Measurements from ENCODE around the gene CNN2.

The CNN2 gene

DNA sequence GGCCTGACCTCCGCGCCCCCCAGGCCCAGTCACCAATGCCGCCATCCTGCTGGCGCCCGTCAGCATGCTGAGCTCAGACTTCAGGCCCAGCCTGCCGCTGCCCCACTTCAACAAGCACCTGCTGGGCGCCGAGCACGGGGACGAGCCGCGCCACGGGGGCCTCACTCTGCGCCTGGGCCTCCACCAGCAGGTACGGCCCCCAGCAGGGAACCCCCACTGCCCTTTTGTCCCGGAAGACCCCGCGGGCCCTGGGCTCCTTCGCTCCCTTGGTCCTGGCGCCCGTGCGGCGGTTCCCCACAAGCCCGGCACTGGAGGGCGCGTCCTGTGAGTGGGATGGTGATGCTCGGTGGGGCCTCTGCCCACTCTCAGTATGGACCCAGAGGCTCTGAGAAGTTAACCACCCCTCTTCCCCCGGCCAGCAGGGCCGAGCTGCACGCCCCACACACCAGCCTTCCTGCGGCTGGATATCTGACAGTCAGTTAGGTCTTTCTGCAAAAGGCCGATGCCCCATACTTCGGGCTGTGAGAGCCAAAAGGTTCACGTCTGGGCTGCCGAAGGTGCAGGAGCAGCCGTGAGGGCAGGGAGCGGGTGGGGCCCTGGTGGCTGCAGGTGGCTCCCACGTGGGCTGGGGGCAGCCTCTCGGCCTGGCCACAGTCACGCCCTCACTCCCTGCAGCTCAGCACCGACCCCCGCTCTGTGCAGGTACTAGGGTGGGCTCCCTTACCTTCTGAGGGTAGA lies 34.3 kb upstream of the CNN2 start:
- no peak for DNase-seq (ENCODE audit: low read depth)
- H3K4me3 ChIP-seq (ENCODE audit: low read length), result no peak overlapping the region
- TF ChIP-seq, protein P1, sequence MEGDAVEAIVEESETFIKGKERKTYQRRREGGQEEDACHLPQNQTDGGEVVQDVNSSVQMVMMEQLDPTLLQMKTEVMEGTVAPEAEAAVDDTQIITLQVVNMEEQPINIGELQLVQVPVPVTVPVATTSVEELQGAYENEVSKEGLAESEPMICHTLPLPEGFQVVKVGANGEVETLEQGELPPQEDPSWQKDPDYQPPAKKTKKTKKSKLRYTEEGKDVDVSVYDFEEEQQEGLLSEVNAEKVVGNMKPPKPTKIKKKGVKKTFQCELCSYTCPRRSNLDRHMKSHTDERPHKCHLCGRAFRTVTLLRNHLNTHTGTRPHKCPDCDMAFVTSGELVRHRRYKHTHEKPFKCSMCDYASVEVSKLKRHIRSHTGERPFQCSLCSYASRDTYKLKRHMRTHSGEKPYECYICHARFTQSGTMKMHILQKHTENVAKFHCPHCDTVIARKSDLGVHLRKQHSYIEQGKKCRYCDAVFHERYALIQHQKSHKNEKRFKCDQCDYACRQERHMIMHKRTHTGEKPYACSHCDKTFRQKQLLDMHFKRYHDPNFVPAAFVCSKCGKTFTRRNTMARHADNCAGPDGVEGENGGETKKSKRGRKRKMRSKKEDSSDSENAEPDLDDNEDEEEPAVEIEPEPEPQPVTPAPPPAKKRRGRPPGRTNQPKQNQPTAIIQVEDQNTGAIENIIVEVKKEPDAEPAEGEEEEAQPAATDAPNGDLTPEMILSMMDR (conservative IDR thresholded peaks at IDR 0.05; ENCODE audit: low read depth, low read length), result no peak

DNA sequence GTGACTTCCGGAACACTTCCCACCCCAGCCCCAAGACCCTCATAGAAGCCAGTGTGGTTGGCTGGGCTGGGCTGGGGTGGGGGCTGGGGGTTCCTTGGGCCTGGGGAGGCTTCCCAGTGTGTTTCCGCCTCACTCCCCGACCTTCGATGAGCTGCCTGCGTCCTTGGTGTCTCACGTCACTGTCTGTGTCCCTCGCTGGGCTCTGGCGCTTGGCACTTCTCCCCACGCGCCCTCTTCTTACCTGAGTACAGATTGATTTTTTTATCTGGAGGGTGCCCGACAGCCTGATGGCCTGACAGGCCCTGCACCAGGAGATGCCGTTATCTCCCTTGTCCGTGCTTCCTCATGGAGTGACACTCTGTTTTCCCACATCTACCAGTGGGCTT lies 33.7 kb upstream of the CNN2 start:
- no peak for DNase-seq (ENCODE audit: low read depth)
- TF ChIP-seq, protein P1 (conservative IDR thresholded peaks at IDR 0.05; ENCODE audit: low read depth, low read length), result no peak
- no peak overlapping the region for H3K4me3 ChIP-seq (ENCODE audit: low read length)

DNA sequence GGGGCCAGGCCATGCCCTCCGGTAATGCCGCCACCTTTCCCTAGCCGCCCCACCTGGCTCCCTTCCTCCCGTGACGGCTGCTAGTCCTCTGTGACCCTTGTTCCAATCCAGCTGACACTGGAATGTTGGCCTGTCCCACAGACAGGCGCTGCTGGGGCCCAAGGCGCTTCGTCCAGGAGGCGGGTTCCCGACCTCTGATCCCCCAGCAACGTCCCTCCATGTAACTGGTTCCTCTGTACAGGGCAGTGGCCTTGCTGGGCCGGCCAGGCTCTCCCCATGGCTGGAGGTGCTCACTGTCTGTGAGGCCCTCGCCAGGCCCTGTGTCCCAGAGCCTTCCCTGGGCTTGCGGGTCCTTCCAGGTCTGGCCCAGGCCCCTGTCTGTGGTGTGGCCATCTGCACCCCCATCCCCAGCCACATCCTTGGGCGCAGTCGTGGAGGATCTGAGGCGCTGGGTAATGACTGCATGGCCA lies 33.0 kb upstream of the CNN2 start:
- no peak for DNase-seq (ENCODE audit: low read depth)
- TF ChIP-seq, protein P1 (conservative IDR thresholded peaks at IDR 0.05; ENCODE audit: low read depth, low read length), result no peak
- no peak overlapping the region for H3K4me3 ChIP-seq (ENCODE audit: low read length)

DNA sequence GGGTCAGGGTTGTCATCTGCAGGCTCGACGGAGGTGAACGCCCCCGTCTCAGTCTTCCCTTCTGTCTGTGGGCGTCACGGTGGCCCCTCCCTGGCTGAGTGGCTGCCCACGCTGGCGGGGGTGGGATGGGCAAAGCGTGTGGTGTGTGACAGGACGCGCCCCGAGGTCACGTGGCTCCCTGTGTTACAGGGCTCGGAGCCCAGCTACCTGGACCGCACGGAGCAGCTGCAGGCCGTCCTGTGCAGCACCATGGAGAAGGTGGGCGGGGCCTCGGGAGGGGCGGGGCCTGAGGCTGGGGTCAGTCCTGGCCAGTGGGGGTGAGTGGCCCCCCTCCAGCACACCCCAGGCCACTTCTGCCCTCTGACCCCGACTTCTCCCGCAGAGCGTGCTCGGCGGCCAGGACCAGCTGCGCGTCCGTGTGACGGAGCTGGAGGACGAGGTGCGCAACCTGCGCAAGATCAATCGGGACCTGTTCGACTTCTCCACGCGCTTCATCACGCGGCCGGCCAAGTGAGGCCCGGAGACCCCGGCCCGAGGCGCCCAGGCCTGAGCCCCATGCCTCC lies 32.5 kb upstream of the CNN2 start:
- TF ChIP-seq, protein P1 (conservative IDR thresholded peaks at IDR 0.05; ENCODE audit: low read depth, low read length), result no peak
- no peak overlapping the region for H3K4me3 ChIP-seq (ENCODE audit: low read length)
- DNase-seq (ENCODE audit: low read depth), result no peak

DNA sequence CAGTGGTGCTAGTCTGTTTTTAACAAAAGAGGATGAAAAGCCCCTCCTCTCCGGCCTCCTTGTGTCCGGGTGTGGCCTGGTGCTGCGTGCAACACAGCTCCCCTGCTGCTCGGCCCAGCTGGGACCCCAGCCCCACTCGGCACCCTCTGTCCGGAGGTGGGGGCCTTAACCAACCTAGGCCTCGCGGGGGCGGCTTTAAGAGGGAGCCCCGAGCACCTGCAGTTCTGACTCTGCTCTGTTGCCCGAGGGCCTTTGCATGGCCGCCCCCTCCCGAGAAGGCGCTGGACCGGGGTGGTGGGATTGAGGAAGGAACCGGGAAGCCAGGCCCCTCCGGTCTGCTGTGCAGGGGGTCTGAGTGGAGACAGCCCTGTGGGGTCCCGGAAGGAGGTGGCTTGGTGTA lies 31.9 kb upstream of the CNN2 start:
- H3K4me3 ChIP-seq (ENCODE audit: low read length), result no peak overlapping the region
- no peak for DNase-seq (ENCODE audit: low read depth)
- TF ChIP-seq, protein P1 (conservative IDR thresholded peaks at IDR 0.05; ENCODE audit: low read depth, low read length), result no peak

DNA sequence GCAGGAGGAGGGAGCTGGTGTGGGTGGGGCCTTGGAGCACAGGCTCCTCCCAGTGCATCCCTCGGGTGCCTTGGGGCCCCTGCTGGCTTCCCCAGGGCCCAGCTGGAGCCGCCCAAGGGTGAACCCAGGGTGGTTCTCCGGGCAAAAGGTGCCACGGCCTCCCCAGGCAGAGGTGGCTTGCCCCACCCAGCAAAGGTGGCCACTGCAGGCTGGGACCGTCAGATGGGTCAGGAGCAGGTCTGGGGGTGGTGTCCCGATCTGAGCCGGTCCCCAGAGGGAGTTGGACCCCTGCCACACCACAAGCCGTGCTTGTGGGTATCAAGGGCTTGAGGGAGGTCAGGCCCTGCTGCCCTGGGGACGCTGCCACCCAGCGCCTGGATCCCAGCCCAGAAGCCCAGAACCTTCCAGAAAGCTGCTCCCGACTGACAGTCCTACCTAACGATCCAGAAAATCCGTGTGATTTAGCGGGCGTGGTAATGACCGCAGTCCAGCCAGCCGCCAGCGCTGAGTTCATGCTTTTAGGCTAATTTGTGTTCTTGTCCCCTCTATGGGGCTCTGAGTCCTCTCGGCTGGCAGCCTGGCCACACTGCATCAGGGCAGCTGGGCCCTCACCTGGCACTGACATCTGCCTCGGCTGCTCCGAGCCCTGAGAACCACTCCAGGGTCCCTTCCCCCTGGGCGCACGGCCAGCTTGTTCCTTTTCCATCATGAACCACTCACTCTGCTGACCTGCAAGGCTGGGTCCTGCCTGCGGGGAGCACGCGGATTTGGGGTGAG lies 31.2 kb upstream of the CNN2 start:
- TF ChIP-seq, protein P1 (conservative IDR thresholded peaks at IDR 0.05; ENCODE audit: low read depth, low read length), result no peak

More for the DNA sequence above, 31.2 kb upstream of the CNN2 start:
- H3K4me3 ChIP-seq (ENCODE audit: low read length), result no peak overlapping the region
- DNase-seq (ENCODE audit: low read depth), result no peak

All from retinal pigment epithelial cell (primary cell).